ENCODE measurements around the gene PRPSAP1. TPM values are rescaled to one million over a fixed set of nuclear protein-coding genes. Genes with fewer than 3 reads are reported as not detected.

PRPSAP1 gene
- total RNA-seq, 6 donors from 2014 or later = 37.3 to 172 (median 59.2) TPM

DNA sequence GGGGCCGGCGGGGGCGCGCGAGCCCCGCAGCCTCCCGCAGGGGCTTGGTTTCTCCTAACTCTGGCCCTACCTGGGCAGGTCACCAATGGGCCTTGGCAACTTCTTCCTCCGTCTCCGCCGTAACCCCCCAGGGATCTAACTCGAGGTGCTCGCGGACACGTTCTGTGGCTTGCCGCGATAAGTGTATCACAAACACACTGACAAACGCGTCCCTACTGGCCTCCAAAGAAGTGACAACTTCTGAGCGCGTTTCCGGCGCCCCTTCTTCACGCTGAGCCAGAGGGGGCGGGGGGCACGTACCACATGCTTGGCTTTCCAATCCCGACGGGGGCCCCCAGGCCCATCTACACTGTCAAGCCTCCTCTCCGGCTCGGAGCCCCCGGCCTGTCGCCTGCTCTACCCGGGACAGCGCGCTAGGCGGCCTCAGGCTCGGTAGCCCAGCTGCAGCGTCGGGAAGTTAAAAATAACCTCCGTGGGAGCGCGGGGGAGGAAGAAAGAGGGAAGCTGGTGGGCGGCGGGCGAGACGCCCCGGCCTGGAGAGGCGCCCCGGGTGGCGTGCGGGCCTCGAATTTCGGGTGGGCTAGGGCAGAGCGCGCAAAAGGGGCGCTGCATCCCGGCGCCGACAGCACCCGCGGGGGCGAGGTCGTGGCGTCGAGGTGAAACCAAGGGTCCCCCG is 30.0 kb upstream of the PRPSAP1 start:
- WGBS, 2 donors = 0% methylated on average over 6 to 54 of the region's 65 CpGs
- DNase-seq (no peak), ATAC-seq (ENCODE audit: low FRiP score in 2 of 2) (peak; percentile 12 to 40)
- H3K27me3 ChIP-seq = no peaks in the 10 kb centered on the region
- peak overlapping the region; percentile 61 to 69 (median 66) for H3K4me3 ChIP-seq
- H3K4me1 ChIP-seq = peaks cover 27 to 64% (median 44%) of the 10 kb centered on the region in 4 donors
- H3K27ac ChIP-seq = peak overlapping the region; percentile 82 to 91 (median 88)
- peaks cover 0 to 9% (median 0%) of the 10 kb centered on the region in 4 donors for H3K36me3 ChIP-seq
- TF ChIP-seq POLR2A (IDR thresholded peaks at IDR 0.05) (no peak), POLR2AphosphoS5 (IDR thresholded peaks at IDR 0.05) (no peak), EP300 (IDR thresholded peaks at IDR 0.05) (no peak)
- TF ChIP-seq, protein P1, sequence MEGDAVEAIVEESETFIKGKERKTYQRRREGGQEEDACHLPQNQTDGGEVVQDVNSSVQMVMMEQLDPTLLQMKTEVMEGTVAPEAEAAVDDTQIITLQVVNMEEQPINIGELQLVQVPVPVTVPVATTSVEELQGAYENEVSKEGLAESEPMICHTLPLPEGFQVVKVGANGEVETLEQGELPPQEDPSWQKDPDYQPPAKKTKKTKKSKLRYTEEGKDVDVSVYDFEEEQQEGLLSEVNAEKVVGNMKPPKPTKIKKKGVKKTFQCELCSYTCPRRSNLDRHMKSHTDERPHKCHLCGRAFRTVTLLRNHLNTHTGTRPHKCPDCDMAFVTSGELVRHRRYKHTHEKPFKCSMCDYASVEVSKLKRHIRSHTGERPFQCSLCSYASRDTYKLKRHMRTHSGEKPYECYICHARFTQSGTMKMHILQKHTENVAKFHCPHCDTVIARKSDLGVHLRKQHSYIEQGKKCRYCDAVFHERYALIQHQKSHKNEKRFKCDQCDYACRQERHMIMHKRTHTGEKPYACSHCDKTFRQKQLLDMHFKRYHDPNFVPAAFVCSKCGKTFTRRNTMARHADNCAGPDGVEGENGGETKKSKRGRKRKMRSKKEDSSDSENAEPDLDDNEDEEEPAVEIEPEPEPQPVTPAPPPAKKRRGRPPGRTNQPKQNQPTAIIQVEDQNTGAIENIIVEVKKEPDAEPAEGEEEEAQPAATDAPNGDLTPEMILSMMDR (IDR thresholded peaks at IDR 0.05) = peak in 4 of 6 experiments; percentile 14 to 56 (median 45)
- H3K9me3 ChIP-seq = no peaks in the 10 kb centered on the region

DNA sequence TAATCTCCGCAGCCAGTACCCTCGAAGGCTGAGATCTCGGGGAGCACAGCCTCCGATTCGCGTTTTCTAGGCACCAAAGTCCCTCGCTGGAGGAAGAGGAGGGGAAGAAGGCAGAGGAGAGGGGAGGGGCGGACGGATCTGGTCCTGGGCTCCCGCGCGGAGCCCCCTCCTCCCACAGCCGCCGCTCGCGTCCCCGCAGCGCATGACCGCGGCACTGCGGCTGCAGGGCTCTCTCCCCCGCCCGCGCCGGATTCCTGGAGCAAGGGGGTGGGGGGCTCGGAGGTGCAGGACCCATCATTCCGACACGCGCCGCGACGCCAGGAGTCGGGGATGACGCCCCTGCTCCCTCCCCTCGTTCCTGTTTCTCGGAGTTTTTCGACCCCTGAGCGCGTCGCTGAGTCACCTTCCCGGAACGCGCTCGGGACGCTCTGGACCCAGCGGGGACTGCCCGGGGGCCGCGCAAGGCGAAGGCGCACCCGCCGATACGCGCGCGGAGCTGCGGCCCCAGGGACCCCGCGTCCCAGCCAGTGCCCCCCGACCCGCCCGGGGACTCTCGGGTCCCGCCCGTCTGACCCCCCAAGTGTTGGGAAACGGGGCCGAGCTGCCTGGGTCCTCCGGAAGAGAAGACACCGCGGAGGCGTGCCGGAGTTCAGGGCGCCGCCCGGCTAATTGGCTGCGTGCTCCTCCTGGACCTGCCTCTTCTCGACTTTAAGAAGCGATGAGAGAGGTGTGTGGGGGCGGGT is 29.3 kb upstream of the PRPSAP1 start:
- peak; percentile 8 to 54 for ATAC-seq (ENCODE audit: low FRiP score in 2 of 2)
- TF ChIP-seq, protein P1 (IDR thresholded peaks at IDR 0.05) = no peak
- TF ChIP-seq POLR2A (IDR thresholded peaks at IDR 0.05) (peak in 1 of 4 donors; percentile 28), EP300 (IDR thresholded peaks at IDR 0.05) (no peak), POLR2AphosphoS5 (IDR thresholded peaks at IDR 0.05) (peak; percentile 10 to 78)

DNA sequence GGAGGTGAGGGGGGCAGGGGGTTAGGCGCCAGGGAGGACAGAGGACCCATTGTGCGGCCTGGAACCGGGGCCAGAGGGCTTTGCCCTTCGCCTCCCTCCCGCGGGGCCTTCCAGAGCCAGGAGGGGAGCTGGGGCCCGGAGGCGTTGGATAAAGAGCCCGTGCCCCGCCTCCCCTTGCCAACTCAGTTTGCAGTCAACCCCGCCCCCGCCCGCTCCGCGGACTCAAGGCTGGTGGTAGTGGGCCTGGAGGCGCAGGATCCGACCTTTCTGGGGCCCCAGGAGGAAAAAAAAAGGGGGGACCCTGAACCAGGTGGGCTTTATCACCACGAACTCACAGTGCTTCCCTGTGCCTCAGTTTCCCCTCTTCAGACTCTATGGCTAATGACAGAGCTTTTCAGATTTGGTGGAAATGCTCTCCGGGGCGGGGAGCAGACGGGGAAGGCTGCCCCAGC is 28.7 kb upstream of the PRPSAP1 start:
- H3K4me1 ChIP-seq = peaks cover 26 to 66% (median 44%) of the 10 kb centered on the region in 4 donors
- H3K36me3 ChIP-seq = peaks cover 0 to 9% (median 0%) of the 10 kb centered on the region in 4 donors
- no peaks in the 10 kb centered on the region for H3K27me3 ChIP-seq
- H3K4me3 ChIP-seq = peak overlapping the region; percentile 61 to 69 (median 66)
- DNase-seq (peak in 1 of 2 donors; percentile 86), ATAC-seq (ENCODE audit: low FRiP score in 2 of 2) (no peak)
- 6 to 13% methylated on average over 10 to 21 of the region's 21 CpGs for whole genome bisulfite sequencing, 2 donors
- peak overlapping the region; percentile 82 to 91 (median 88) for H3K27ac ChIP-seq
- no peaks in the 10 kb centered on the region for H3K9me3 ChIP-seq
- no peak for TF ChIP-seq EP300 (IDR thresholded peaks at IDR 0.05)
- TF ChIP-seq POLR2AphosphoS5 (IDR thresholded peaks at IDR 0.05) = no peak
- TF ChIP-seq, protein P1 (IDR thresholded peaks at IDR 0.05) = no peak

More for the DNA sequence above, 29.3 kb upstream of the PRPSAP1 start:
- Histone ChIP-seq H3K27me3 (no peaks in the 10 kb centered on the region), H3K27ac (peak overlapping the region; percentile 82 to 91 (median 88)), H3K4me1 (peaks cover 26 to 66% (median 44%) of the 10 kb centered on the region in 4 donors), H3K36me3 (peaks cover 0 to 9% (median 0%) of the 10 kb centered on the region in 4 donors), H3K9me3 (no peaks in the 10 kb centered on the region), H3K4me3 (peak overlapping the region; percentile 61 to 69 (median 66))
- WGBS, 2 donors = 0 to 1% methylated on average over 3 to 24 of the region's 80 CpGs
- peak; percentile 38 to 90 for DNase-seq

DNA sequence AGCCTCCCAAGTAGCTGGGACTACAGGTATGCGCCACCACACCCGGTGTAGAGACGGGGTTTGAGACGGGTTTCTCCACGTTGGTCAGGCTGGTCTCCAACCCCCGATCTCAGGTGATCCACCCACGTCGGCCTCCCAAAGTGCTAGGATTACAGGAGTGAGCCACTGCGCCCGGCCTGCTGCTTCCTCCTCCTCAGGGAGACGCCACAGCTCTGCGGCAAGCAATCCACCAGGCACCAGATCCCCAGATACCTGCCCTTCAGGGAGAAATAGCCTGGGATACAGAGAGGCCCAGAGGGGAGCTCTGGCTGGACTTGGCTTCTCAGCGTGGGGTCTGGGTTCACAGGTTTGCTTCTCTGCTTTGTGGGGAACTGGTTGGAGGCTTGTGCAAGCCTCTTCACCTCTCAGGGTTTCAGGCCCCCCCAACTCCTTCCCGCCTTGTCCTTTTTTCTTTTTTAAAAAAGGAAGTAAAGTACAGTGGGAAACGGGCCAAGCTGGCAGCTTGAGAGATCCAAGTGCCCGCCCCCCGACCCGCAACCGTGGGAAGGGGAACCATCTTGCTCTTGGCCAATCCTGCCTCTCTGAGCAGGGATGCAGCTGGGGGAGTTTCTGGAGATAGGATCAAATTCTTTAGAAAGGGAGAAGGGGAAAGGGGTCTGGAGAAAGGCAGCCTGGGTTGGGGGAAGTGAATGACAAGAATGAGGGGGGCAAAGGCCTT is 28.1 kb upstream of the PRPSAP1 start:
- DNase-seq = peak in 1 of 2 donors; percentile 51
- no peak for ATAC-seq (ENCODE audit: low FRiP score in 2 of 2)
- 37 to 66% methylated on average over 7 to 19 of the region's 19 CpGs for WGBS, 2 donors
- Histone ChIP-seq H3K36me3 (peaks cover 0 to 5% (median 0%) of the 10 kb centered on the region in 4 donors), H3K4me1 (peaks cover 26 to 64% (median 45%) of the 10 kb centered on the region in 4 donors), H3K9me3 (no peaks in the 10 kb centered on the region), H3K27ac (peak overlapping the region in 3 of 4 donors; percentile 6 to 91 (median 91)), H3K4me3 (peak overlapping the region in 3 of 4 donors; percentile 64 to 69 (median 67)), H3K27me3 (no peaks in the 10 kb centered on the region)
- no peak for TF ChIP-seq POLR2AphosphoS5 (IDR thresholded peaks at IDR 0.05)
- no peak for TF ChIP-seq POLR2A (IDR thresholded peaks at IDR 0.05)
- no peak for TF ChIP-seq EP300 (IDR thresholded peaks at IDR 0.05)
- TF ChIP-seq, protein P1 (IDR thresholded peaks at IDR 0.05) = no peak

Data from upper lobe of left lung (tissue), 6 donors.